GM08714 (cell line): ENCODE data around the gene PDIK1L.

Experiments used
- H3K4me3 ChIP-seq: fragments of 200-500 bp; sonication (Bioruptor generic); 2 replicates; pipeline ENCODE4 v1.5.1; 2014; ENCODE audit warnings: mild to moderate bottlenecking, low read length, inconsistent platforms
- ZNF274 ChIP-seq: IDR thresholded peaks from 2 replicates; pipeline ENCODE4 v1.6.1; 2012; ENCODE audit warnings: mild to moderate bottlenecking, low read depth, low read length

The PDIK1L gene

DNA sequence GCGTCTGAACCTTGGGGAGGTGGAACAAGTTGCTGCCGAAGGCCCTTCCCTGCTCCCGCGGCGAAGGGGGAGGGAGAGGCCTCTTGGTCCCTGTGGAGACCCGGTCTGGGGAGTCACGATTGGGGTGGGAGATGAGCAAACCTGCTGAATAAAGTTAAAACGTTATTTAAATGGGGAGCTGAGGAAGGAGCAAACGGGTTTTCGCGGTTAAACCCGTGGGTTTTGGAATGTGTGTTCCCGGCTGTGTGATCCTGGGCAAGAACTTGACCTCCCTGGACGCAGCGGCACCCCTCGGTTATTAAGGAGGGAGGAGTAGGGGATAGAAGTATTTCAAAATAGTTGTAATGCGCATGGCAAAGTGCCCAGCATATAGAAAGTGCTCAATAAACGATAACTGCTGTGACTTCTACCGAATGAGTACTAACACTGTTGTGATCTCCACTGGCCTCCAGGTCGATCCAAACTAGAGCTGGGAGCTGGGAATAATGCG is 50.6 kb downstream of the PDIK1L start:
- TF ChIP-seq ZNF274 = no peak
- H3K4me3 ChIP-seq = peak overlapping the region; percentile 11; the same call in 1 of the 2 replicates

DNA sequence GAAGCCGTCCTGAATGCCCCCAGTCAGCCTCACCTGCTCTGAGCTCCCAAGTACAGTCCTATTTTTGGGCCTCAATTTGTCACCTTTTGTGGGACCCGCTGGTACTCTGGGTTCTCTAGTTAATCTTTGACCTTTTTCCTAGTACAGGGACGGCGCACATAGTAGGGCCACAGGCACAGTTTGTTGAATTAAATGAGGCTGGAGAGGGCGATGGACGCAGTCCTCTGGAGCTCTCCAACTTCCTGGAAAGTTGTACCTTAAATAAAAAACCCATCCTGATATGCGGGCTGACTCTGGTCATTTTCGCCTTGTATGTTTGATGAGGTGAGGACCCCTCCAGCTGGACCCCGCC is 52.0 kb downstream of the PDIK1L start:
- no peak overlapping the region for H3K4me3 ChIP-seq
- TF ChIP-seq ZNF274 = no peak

- TF ChIP-seq ZNF274 = no peak
- no peak overlapping the region for H3K4me3 ChIP-seq
Observed at GRCh38 chr1:26164036-26164860, 52.6 kb downstream of the PDIK1L start.

DNA sequence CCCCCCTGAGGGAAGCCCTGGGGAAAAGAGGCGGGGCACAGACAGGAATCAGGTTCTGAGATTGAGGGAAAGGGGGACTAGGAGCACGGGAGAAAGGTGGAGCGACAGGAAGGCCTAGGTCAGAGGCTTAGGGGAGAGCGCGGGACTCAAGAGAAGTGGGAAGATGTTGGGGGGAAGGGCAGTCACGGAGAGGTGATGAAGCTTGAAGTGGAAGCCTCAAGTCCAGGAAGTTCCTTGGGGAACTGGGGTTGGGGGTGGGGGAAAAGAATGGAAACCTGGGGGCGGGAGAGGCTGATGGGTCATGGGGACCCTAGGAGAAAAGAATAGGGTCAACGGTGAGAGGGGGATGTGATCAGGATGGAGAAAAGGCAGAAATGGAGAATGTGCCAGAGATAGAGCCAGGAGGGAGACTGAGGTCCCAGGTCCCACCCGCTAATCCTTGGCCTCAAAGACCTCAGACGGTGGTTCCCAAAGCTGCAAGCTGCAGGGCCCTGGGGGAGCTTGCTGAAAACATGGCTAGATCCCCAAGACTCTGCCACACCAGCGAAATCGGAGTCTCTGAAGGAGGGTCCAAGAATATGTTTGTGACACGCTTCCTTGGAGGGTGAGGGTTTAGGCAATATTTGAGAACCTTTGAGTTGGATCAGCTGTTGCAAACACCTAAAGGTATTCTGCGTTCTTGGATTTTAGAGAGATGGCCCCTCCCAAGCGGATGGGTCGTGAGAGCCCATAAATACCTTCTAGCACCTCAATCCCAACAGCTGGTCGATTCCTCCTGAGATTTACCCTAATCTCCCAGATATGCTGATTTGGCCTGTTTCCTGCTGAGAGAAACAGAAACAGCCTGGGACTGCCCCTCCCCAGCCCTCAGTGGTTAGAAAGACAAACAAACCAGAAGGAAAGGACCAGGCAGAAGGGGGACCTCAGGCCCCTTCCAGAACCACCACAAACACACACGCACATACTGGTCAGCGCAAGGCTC is 53.5 kb downstream of the PDIK1L start:
- no peak overlapping the region for H3K4me3 ChIP-seq
- no peak for TF ChIP-seq ZNF274

DNA sequence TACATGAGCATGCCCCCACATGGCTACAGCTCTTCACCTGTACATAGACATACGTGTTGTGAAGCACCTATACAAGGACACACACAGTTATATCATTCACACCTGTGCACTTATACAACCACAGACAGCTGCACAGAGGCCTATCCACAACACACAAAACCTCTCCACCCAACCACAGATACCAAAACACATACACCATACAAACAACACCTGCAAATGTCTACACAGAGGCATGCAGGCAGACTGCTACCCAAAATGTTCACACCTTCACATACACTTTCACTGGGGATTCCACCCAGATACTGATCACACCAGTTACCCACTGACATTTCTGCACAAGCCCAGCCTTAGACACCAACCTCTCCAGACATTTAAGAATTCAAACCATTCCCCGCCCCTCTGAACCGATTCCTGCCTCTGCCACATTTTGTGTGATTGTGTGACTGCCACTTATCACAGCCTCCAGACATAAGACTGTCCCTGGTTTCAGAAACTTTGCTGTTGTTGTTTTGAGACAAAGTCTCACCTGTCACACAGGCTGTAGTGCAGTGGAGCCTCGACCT is 55.2 kb downstream of the PDIK1L start:
- TF ChIP-seq ZNF274 = no peak
- H3K4me3 ChIP-seq = no peak overlapping the region

- H3K4me3 ChIP-seq = peak within 1 kb of the TSS; percentile 83
- TF ChIP-seq ZNF274 = no peak
Observed at GRCh38 chr1:26168410-26169197, 57.0 kb downstream of the PDIK1L start, which contains the start of gene C1orf232. Gene C1orf232 (minus strand): TSS chr1:26168963. CDS start chr1:26168499, 464 bp downstream.

DNA sequence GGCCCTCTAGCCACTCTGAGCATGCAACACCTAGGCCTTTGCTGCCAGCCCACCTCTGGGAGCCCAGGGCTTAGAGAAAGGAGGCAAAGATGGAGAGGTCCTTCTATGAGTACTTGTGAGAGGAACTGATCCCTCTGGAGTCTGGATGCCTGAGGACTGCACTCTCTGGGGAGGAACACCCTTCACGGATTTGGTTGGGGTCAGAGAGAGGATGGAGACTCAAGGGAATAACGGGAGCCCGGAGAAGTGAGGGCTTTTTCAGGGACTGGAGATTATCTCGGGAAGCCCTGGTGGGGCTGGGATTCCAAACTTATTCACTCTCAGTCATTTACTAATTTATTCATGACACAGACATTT is 57.6 kb downstream of the PDIK1L start:
- H3K4me3 ChIP-seq = no peak overlapping the region

DNA sequence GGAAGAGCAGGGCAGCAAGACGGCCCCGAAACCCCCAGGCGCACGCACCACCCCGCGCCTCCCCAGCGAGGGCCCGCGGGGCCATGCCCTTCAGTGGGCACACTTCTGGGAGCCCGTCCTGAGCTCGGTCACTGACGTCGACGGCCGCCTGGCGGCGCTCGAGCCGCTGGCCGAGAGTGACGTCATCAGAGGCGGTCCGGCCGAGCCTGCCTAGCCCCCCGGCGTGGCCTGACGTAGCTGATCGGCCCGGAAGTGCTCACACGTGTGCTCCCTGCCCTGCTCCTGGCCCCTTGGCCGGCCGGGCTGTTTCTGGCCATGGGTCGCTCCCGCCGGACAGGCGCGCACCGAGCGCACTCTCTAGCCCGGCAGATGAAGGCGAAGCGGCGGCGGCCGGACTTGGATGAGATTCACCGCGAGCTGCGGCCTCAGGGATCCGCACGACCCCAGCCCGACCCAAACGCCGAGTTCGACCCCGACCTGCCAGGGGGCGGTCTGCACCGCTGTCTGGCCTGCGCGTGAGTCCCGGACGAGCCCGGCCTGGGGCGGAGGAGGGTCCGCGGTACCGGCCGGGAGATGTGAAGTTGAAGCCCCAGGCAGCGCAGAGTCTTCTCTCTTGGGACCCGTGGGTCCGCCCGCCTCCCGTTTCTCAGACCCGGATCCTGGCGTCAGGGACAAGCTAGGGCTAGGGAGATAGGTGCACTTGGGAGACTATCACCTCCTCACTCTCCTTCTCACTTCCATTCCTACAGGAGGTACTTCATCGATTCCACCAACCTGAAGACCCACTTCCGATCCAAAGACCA is 58.2 kb downstream of the PDIK1L start, which contains the start of gene ZNF593:
Gene ZNF593, plus strand, starts transcription at position 240 of the 803 bp plus-strand sequence. Its CDS starts 76 bp downstream, at position 316.
- H3K4me3 ChIP-seq = peak within 1 kb of the TSS; percentile 83
- no peak for TF ChIP-seq ZNF274

More for the DNA sequence above, 57.6 kb downstream of the PDIK1L start:
- no peak for TF ChIP-seq ZNF274

- TF ChIP-seq ZNF274 = no peak
- H3K4me3 ChIP-seq = peak overlapping the region; percentile 83
Observed at GRCh38 chr1:26170472-26170821, 58.8 kb downstream of the PDIK1L start.

- no peak for TF ChIP-seq ZNF274
- peak within 1 kb of the TSS; percentile 83; the same call in 1 of the 2 replicates for H3K4me3 ChIP-seq
Observed at GRCh38 chr1:26171084-26172072, 59.8 kb downstream of the PDIK1L start, which contains the start of gene ZNF593OS. Gene ZNF593OS (minus strand): TSS chr1:26171832. CDS start chr1:26171661, 171 bp downstream.
